Activated T-cell treated with anti-CD3 and anti-CD28 coated beads, Interleukin-2, amount 50 U/mL, for 48 hours (primary cell): ENCODE results near the gene LUC7L2.
"Not testable (repeated sequence)": the region's sequence is repeated elsewhere in the genome, so short reads cannot be mapped to it uniquely, and the experiment has no call there.

Source experiments
- DNase-seq, 2 experiments: peaks; one replicate each; pipeline ENCODE4 v3.0.0-alpha.2; 2020

The LUC7L2 gene

GRCh38 chr7:139452958-139453672, 93.4 kb downstream of the LUC7L2 start:
- DNase-seq, result no peak

DNA sequence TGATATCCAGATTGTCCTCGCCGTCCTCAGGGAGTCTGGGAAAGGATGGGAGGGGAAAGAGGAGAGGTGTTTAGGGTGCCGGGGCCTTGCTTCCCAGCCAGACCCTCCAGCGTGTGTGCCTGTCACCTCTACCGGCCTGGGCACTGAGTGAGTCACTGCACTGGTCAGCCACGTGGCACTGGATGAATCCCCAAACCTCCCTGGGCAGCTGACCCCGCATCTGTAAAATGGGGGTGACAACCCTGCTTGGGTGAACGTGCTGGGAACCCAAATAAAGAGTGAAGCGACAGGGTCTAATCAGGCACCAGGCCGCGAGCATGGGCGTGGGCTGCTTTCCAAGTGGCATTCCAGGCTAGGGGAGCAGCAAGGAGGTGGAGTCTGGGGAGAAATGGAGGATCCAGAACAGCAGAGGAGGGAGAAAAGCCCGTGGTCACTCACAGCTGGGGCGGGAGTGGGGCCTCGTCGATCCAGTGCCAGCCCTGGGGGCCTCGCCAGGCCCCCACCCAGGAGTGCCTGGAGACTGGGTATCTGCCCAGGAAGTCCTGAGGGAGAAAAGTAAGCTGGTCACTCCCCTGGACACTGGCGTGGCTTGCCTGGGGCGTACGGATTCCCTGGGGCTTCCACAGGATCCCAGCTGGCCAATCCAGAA, 94.1 kb downstream of the LUC7L2 start:
- no peak for DNase-seq

GRCh38 chr7:139455789-139456188, 96.1 kb downstream of the LUC7L2 start:
- DNase-seq, result no peak

DNA sequence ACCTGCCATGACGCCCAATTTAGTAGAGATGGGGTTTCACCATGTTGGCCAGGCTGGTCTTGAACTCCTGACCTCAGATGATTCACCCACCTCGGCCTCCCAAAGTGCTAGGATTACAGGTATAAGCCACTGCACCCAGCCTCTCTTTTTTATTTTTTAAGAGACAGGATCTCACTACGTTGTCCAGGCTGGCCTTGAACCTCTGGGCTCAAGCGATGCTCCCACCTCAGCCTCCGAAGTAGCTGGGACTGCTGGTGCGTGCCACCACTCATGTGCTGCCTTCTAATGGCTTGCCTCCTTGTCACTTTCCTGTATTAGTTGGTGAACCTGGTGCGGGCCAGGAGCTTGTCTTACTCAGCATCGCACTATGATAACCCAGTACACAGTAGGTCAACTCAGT, 96.8 kb downstream of the LUC7L2 start:
- DNase-seq, result no peak

DNA sequence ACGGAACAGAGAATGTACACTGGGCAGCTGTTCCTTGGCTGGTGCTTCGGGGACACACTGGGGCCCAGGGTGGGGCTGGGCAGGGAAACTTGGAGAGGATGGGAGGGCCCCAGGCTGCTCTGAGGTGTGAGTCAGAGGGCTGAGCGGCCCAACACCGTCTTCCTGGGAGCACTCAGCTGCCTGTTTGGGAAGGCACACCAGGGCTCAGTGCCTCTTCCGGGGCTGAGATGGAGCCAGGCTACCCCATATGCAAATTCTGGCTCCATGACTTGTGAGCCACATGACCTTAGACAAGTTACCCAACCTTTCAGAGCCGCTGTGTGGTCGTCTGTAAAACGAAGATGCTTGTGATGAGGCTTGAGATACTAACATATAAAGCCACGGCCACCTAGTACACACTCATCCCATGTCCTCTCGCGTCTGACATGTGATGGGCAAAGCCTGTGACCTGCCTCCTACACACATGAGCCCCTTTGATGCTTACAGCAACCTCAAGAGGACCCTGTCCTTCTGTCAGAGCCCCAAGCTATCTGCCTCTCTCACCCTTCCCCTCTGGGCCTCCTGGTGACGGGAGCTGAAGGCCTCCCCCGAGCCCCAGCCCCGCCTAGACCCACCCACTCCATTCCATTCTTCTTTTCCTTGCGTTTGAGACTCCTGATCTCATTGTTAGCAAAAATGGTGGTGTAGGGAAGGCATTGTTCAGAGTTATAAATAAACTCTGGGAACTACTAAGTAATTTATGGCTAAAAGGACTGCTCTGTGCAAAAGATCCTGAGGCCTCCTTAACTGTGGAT, 97.7 kb downstream of the LUC7L2 start:
- DNase-seq, result no peak

DNA sequence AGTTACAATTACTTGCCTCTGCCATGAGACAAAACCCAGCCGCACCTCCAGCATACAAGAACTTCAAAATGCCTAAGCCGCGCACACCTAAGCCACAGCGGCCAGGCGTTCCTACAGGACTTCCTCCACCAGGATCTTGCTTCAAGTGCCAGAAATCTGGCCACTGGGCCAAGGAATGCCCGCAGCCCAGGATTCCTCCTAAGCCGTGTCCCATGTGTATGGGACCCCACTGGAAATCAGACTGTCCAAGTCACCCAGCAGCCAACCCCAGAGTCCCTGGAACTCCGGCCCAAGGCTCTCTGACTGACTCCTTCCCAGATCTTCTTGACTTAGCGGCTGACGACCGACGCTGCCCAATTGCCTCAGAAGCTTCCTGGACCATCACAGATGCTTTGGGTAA, 103.7 kb downstream of the LUC7L2 start:
- not testable (repeated sequence) for DNase-seq

- DNase-seq, result not testable (repeated sequence)
Measured at GRCh38 chr7:139464511-139464910, 104.8 kb downstream of the LUC7L2 start.

- DNase-seq, result not testable (repeated sequence)
Measured at GRCh38 chr7:139465072-139465471, 105.4 kb downstream of the LUC7L2 start.

- DNase-seq, result not testable (repeated sequence)
Measured at GRCh38 chr7:139467729-139468128, 108.0 kb downstream of the LUC7L2 start.

DNA sequence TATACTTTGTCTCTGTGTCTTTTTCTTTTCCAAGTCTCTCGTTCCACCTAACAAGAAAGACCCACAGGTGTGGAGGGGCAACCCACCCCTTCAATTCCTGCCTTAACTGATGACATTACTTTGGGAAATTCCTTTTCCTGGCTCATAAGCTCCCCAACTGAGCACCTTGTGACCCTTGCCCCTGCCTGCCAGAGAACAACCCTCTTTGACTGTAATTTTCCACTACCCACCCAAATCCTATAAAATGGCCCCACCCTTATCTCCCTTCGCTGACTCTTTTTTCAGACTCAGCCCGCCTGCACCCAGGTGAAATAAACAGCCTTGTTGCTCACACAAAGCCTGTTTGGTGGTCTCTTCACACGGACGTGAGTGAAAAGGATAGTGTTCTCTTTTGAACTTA, 108.6 kb downstream of the LUC7L2 start:
- DNase-seq, result not testable (repeated sequence)

DNA sequence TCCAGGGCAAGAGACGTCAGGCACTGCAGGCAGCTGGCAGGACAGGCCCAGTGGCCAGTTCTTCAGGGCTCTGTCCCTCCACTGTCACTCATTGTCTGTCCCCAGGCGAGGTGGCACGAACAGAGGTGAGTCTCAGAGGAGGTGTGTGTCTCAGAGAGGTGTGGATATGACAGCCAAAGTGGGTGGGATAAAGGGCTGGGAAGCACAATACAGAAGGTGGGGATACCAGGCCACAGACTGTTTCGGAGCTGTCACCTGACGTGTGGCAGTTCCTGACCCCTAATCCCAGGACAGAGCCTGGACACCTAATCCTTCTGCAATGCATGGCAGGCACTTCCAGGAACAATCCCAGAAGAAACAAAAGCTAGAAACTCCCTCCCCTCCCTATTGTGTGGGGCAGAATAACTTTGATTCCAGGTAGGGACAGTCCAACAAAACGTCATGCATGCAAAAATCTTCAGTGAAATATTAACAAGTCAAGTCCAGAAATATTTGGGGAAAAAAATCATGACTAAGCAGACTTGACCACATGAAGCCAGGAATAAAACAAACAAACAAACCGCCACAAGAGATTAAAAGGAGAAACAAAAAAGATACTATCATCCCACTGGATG, 112.2 kb downstream of the LUC7L2 start:
- no peak for DNase-seq
